ENCODE measurements around the gene SIRT7. TPM values are rescaled to one million over a fixed set of nuclear protein-coding genes. Genes with fewer than 3 reads are reported as not detected.
"Not testable (repeated sequence)": the region's sequence is repeated elsewhere in the genome, so short reads cannot be mapped to it uniquely, and the experiment has no call there.

The SIRT7 gene
- total RNA-seq, 1 donor from 2014 or later = 8.3 TPM

GRCh38 chr17:81955756-81956544 is 38.0 kb upstream of the SIRT7 start:
- DNase-seq (ENCODE audit: low spot score) = no peak
- intact Hi-C loops (cut with DNase I) = loop anchor here (5.0 kb wide), 1 partner anchor 196 kb away; no protein-coding TSS in a partner anchor

- intact Hi-C loops (cut with DNase I) = loop anchor here (5.0 kb wide), 1 partner anchor 197 kb away; no protein-coding TSS in a partner anchor
- no peak for DNase-seq (ENCODE audit: low spot score)
These were observed 37.2 kb upstream of the SIRT7 start for GRCh38 chr17:81955058-81955681.

- DNase-seq (ENCODE audit: low spot score) = no peak
- intact Hi-C loops (cut with DNase I) = loop anchor here (5.0 kb wide), 1 partner anchor 198 kb away; no protein-coding TSS in a partner anchor
These were observed 36.4 kb upstream of the SIRT7 start for GRCh38 chr17:81954131-81955057.

GRCh38 chr17:81953443-81953842 is 35.5 kb upstream of the SIRT7 start:
- DNase-seq (ENCODE audit: low spot score); intact Hi-C loops (cut with DNase I): not testable (repeated sequence)

GRCh38 chr17:81952792-81953228 is 34.8 kb upstream of the SIRT7 start:
- no peak for DNase-seq (ENCODE audit: low spot score)
- intact Hi-C loops (cut with DNase I) = no loop called here

- DNase-seq (ENCODE audit: low spot score) = no peak
- intact Hi-C loops (cut with DNase I) = no loop called here
These were observed 34.1 kb upstream of the SIRT7 start for GRCh38 chr17:81951785-81952684.

- DNase-seq (ENCODE audit: low spot score) = no peak
- intact Hi-C loops (cut with DNase I) = no loop called here
These were observed 32.5 kb upstream of the SIRT7 start for GRCh38 chr17:81950501-81950900.

GRCh38 chr17:81948635-81949378 is 30.8 kb upstream of the SIRT7 start:
- DNase-seq (ENCODE audit: low spot score) = no peak
- intact Hi-C loops (cut with DNase I) = no loop called here

- no peak for DNase-seq (ENCODE audit: low spot score)
- intact Hi-C loops (cut with DNase I) = no loop called here
These were observed 29.2 kb upstream of the SIRT7 start, which contains the start of gene MYADML2 for GRCh38 chr17:81947189-81947588. MYADML2 (minus strand) TSS chr17:81947233; CDS start chr17:81941741, 5,492 bp downstream.

- intact Hi-C loops (cut with DNase I) = no loop called here
These were observed 26.9 kb upstream of the SIRT7 start for GRCh38 chr17:81944858-81945257.

GRCh38 chr17:81942167-81942553 is 24.2 kb upstream of the SIRT7 start:
- DNase-seq (ENCODE audit: low spot score) = no peak

More at GRCh38 chr17:81944858-81945257, 26.9 kb upstream of the SIRT7 start:
- no peak for DNase-seq (ENCODE audit: low spot score)

GRCh38 chr17:81941484-81942166 is 23.6 kb upstream of the SIRT7 start:
- intact Hi-C loops (cut with DNase I) = no loop called here
- DNase-seq (ENCODE audit: low spot score) = peak; percentile 88

More at GRCh38 chr17:81942167-81942553, 24.2 kb upstream of the SIRT7 start:
- intact Hi-C loops (cut with DNase I) = no loop called here

- intact Hi-C loops (cut with DNase I) = no loop called here
- no peak for DNase-seq (ENCODE audit: low spot score)
These were observed 22.8 kb upstream of the SIRT7 start for GRCh38 chr17:81940538-81941483.

GRCh38 chr17:81939881-81940385 is 22.0 kb upstream of the SIRT7 start:
- DNase-seq (ENCODE audit: low spot score) = peak; percentile 89
- intact Hi-C loops (cut with DNase I) = no loop called here

GRCh38 chr17:81939218-81939617 is 21.2 kb upstream of the SIRT7 start:
- intact Hi-C loops (cut with DNase I) = no loop called here
- no peak for DNase-seq (ENCODE audit: low spot score)

- DNase-seq (ENCODE audit: low spot score) = no peak
- intact Hi-C loops (cut with DNase I) = no loop called here
These were observed 17.7 kb upstream of the SIRT7 start for GRCh38 chr17:81935709-81936084.
